GM23338 (cell line): Measurements from ENCODE around the gene PNMA8B. TPM values are rescaled to one million over a fixed set of nuclear protein-coding genes. Genes with fewer than 3 reads are reported as not detected.

Experiments
- ATAC-seq: fragments of 200-7000 bp; cut with Tn5 transposase; 3 replicates; pipeline ENCODE4 v1.9.1; 2020
- DNase-seq: peaks from one replicate; pipeline ENCODE4 v3.0.0-alpha.2; 2015; ENCODE audit warnings: low spot score
- H2AFZ ChIP-seq: fragments of 200-600 bp; sonication (generic); 2 replicates; pipeline ENCODE4 v1.8.0; 2016; ENCODE audit warnings: antibody characterized with exemption, mild to moderate bottlenecking, moderate library complexity
- H3F3A ChIP-seq: fragments of 200-600 bp; sonication (generic); replicated peaks from 2 replicates; pipeline ENCODE4 v1.8.0; 2017; ENCODE audit warnings: antibody characterized with exemption, mixed run types, low read depth
- H3K27ac ChIP-seq: fragments of 200-600 bp; sonication (generic); 2 replicates; pipeline ENCODE4 v1.6.1; 2016; ENCODE audit warnings: low read depth
- H3K27me3 ChIP-seq: fragments of 200-600 bp; sonication (generic); 2 replicates; pipeline ENCODE4 v1.8.0; 2016; ENCODE audit warnings: mild to moderate bottlenecking, mixed run types, moderate library complexity; ENCODE audit not compliant: insufficient read depth
- H3K36me3 ChIP-seq: fragments of 200-600 bp; sonication (generic); 2 replicates; pipeline ENCODE4 v1.8.0; 2016; ENCODE audit warnings: mild to moderate bottlenecking; ENCODE audit not compliant: insufficient read depth
- H3K4me1 ChIP-seq: fragments of 200-600 bp; sonication (generic); 2 replicates; pipeline ENCODE4 v1.8.0; 2016; ENCODE audit warnings: mild to moderate bottlenecking, moderate library complexity; ENCODE audit not compliant: insufficient read depth
- H3K4me2 ChIP-seq: fragments of 200-600 bp; sonication (generic); 2 replicates; pipeline ENCODE4 v1.7.1; 2017; ENCODE audit warnings: mixed run types
- H3K4me3 ChIP-seq: fragments of 200-600 bp; sonication (generic); 2 replicates; pipeline ENCODE4 v1.6.1; 2016; ENCODE audit warnings: mixed run types
- H3K79me2 ChIP-seq: fragments of 200-600 bp; sonication (generic); replicated peaks from 2 replicates; pipeline ENCODE4 v1.8.0; 2017; ENCODE audit warnings: mild to moderate bottlenecking; ENCODE audit not compliant: insufficient read depth
- H3K9me2 ChIP-seq: fragments of 200-600 bp; sonication (generic); 2 replicates; pipeline ENCODE4 v1.8.0; 2017; ENCODE audit not compliant: insufficient read depth
- H4K20me1 ChIP-seq: fragments of 200-600 bp; sonication (generic); replicated peaks from 2 replicates; pipeline ENCODE4 v1.8.0; 2017; ENCODE audit warnings: mild to moderate bottlenecking; ENCODE audit not compliant: insufficient read depth
- H3K27ac Mint-ChIP-seq: 2 replicates; pipeline ENCODE4 v1.8.0; 2020; ENCODE audit warnings: inconsistent platforms, mild to moderate bottlenecking, moderate library complexity, mixed read lengths
- H3K27me3 Mint-ChIP-seq: 3 replicates; pipeline ENCODE4 v1.8.0; 2022; ENCODE audit warnings: low read depth, mild to moderate bottlenecking, moderate library complexity, mixed read lengths, inconsistent platforms; ENCODE audit not compliant: insufficient read depth, poor library complexity
- H3K36me3 Mint-ChIP-seq: 3 replicates; pipeline ENCODE4 v1.8.0; 2021; ENCODE audit warnings: low read depth, mild to moderate bottlenecking, inconsistent platforms, moderate library complexity, mixed read lengths
- H3K4me1 Mint-ChIP-seq: 3 replicates; pipeline ENCODE4 v1.8.0; 2020; ENCODE audit warnings: mild to moderate bottlenecking, inconsistent platforms, mixed read lengths
- H3K4me3 Mint-ChIP-seq: 3 replicates; pipeline ENCODE4 v1.8.0; 2021; ENCODE audit warnings: moderate library complexity, mild to moderate bottlenecking, inconsistent platforms, mixed read lengths
- H3K9me3 Mint-ChIP-seq: 3 replicates; pipeline ENCODE4 v1.8.0; 2020; ENCODE audit warnings: moderate library complexity, mild to moderate bottlenecking, inconsistent platforms, mixed read lengths
- CREB1 ChIP-seq: fragments of 250-450 bp; sonication (Bioruptor Pico); IDR thresholded peaks from 2 replicates; pipeline ENCODE4 v1.5.0; 2020; ENCODE audit warnings: low read depth, mild to moderate bottlenecking, moderate library complexity
- CTCF ChIP-seq, 2 experiments: fragments of 200-600 bp in 1 of 2; sonication (generic) in 1 of 2; conservative IDR thresholded peaks; 2 replicates each; pipeline versions ENCODE4 v1.5.1 to v1.6.1; 2016 to 2017; ENCODE audit warnings: antibody characterized with exemption in 2 of 2, low read depth in 2 of 2, mild to moderate bottlenecking in 2 of 2, moderate library complexity in 1 of 2
- EZH2 ChIP-seq: fragments of 200-600 bp; sonication (generic); IDR thresholded peaks from one replicate; pipeline ENCODE4 v1.8.0; 2017; ENCODE audit warnings: antibody characterized with exemption, mild to moderate bottlenecking, low read depth; ENCODE audit not compliant: unreplicated experiment
- EZH2phosphoT487 ChIP-seq: fragments of 200-600 bp; sonication (generic); IDR thresholded peaks from one replicate; pipeline ENCODE4 v1.8.1; 2018; ENCODE audit warnings: antibody characterized with exemption; ENCODE audit not compliant: unreplicated experiment
- JUNB ChIP-seq: IDR thresholded peaks from one replicate; pipeline ENCODE4 v1.6.1; 2016; ENCODE audit warnings: antibody characterized with exemption; ENCODE audit not compliant: unreplicated experiment
- NANOG ChIP-seq: IDR thresholded peaks from 2 replicates; pipeline ENCODE4 v1.6.1; 2016; ENCODE audit warnings: antibody characterized with exemption, borderline replicate concordance
- POLR2AphosphoS5 ChIP-seq: IDR thresholded peaks from 2 replicates; pipeline ENCODE4 v1.6.1; 2016; ENCODE audit warnings: antibody characterized with exemption, low read depth
- REST ChIP-seq: IDR thresholded peaks from one replicate; pipeline ENCODE4 v1.6.1; 2018; ENCODE audit warnings: antibody characterized with exemption; ENCODE audit not compliant: unreplicated experiment
- STAT1 ChIP-seq: IDR thresholded peaks from one replicate; pipeline ENCODE4 v1.6.1; 2016; ENCODE audit warnings: antibody characterized with exemption; ENCODE audit not compliant: unreplicated experiment
- ZNF114 ChIP-seq: fragments of 250-450 bp; sonication (Bioruptor Pico); IDR thresholded peaks from 2 replicates; pipeline ENCODE4 v1.5.0; 2020; ENCODE audit warnings: mild to moderate bottlenecking, moderate library complexity
- ZNF331 ChIP-seq: fragments of 250-450 bp; sonication (Bioruptor Pico); IDR thresholded peaks from 2 replicates; pipeline ENCODE4 v1.5.0; 2020; ENCODE audit warnings: low read depth, mild to moderate bottlenecking, moderate library complexity
- polyA plus RNA-seq: library from polyadenylated mRNA; unstranded; fragments of >200 nt; fragmentation: Nextera tagmentation; extraction: Ambion mirVana; gene quantifications from 2 replicates; pipeline ENCODE4 v1.2.1, GENCODE V29; 2016
- total RNA-seq: library from RNA; depleted of rRNA; stranded (reverse); fragments of >200 nt; shearing (Covaris generic); gene quantifications from 2 replicates; pipeline ENCODE4 v1.2.3, GENCODE V29; 2014
- TF ChIP-seq, protein P1 (sequence below): fragments of 250-450 bp; sonication (Bioruptor Pico); IDR thresholded peaks from 2 replicates; pipeline ENCODE4 v1.5.0; 2020; ENCODE audit warnings: mild to moderate bottlenecking, moderate library complexity
- TF ChIP-seq, protein P2 (sequence below): IDR thresholded peaks from 2 replicates; pipeline ENCODE4 v1.6.1; 2016; ENCODE audit warnings: antibody characterized with exemption

The PNMA8B gene
- total and polyA plus RNA-seq, 2 experiments from 2014 or later, result 0.44 to 1.7 TPM

- Histone ChIP-seq H3F3A (no peaks in the 10 kb centered on the region), H3K27me3 (no peaks in the 10 kb centered on the region), H3K4me3 (no peak overlapping the region), H2AFZ (no peak overlapping the region), H3K4me2 (no peak overlapping the region), H3K27ac (no peak overlapping the region), H3K79me2 (no peaks in the 10 kb centered on the region), H3K36me3 (no peaks in the 10 kb centered on the region), H3K4me1 (no peaks in the 10 kb centered on the region), H4K20me1 (no peaks in the 10 kb centered on the region; the same call in 1 of the 2 replicates), H3K9me2 (no peaks in the 10 kb centered on the region)
- DNase-seq, result no peak
- Mint-ChIP-seq H3K4me3 (no peak overlapping the region), H3K4me1 (no peaks in the 10 kb centered on the region), H3K9me3 (peaks cover 7% of the 10 kb centered on the region; the same call in 2 of the 3 replicates), H3K36me3 (no peaks in the 10 kb centered on the region), H3K27ac (no peak overlapping the region), H3K27me3 (no peaks in the 10 kb centered on the region)
- no peak for ATAC-seq
- TF ChIP-seq NANOG (no peak), REST (no peak), ZNF331 (no peak), POLR2AphosphoS5 (no peak), ZNF114 (CRISPR knock-in tag) (no peak), EZH2phosphoT487 (no peak), EZH2 (no peak), JUNB (no peak), CTCF (conservative IDR thresholded peaks at IDR 0.05; ENCODE audit: low read depth in 2 of 2) (no peak), CREB1 (CRISPR knock-in tag) (no peak), STAT1 (no peak)
- TF ChIP-seq, protein P1, sequence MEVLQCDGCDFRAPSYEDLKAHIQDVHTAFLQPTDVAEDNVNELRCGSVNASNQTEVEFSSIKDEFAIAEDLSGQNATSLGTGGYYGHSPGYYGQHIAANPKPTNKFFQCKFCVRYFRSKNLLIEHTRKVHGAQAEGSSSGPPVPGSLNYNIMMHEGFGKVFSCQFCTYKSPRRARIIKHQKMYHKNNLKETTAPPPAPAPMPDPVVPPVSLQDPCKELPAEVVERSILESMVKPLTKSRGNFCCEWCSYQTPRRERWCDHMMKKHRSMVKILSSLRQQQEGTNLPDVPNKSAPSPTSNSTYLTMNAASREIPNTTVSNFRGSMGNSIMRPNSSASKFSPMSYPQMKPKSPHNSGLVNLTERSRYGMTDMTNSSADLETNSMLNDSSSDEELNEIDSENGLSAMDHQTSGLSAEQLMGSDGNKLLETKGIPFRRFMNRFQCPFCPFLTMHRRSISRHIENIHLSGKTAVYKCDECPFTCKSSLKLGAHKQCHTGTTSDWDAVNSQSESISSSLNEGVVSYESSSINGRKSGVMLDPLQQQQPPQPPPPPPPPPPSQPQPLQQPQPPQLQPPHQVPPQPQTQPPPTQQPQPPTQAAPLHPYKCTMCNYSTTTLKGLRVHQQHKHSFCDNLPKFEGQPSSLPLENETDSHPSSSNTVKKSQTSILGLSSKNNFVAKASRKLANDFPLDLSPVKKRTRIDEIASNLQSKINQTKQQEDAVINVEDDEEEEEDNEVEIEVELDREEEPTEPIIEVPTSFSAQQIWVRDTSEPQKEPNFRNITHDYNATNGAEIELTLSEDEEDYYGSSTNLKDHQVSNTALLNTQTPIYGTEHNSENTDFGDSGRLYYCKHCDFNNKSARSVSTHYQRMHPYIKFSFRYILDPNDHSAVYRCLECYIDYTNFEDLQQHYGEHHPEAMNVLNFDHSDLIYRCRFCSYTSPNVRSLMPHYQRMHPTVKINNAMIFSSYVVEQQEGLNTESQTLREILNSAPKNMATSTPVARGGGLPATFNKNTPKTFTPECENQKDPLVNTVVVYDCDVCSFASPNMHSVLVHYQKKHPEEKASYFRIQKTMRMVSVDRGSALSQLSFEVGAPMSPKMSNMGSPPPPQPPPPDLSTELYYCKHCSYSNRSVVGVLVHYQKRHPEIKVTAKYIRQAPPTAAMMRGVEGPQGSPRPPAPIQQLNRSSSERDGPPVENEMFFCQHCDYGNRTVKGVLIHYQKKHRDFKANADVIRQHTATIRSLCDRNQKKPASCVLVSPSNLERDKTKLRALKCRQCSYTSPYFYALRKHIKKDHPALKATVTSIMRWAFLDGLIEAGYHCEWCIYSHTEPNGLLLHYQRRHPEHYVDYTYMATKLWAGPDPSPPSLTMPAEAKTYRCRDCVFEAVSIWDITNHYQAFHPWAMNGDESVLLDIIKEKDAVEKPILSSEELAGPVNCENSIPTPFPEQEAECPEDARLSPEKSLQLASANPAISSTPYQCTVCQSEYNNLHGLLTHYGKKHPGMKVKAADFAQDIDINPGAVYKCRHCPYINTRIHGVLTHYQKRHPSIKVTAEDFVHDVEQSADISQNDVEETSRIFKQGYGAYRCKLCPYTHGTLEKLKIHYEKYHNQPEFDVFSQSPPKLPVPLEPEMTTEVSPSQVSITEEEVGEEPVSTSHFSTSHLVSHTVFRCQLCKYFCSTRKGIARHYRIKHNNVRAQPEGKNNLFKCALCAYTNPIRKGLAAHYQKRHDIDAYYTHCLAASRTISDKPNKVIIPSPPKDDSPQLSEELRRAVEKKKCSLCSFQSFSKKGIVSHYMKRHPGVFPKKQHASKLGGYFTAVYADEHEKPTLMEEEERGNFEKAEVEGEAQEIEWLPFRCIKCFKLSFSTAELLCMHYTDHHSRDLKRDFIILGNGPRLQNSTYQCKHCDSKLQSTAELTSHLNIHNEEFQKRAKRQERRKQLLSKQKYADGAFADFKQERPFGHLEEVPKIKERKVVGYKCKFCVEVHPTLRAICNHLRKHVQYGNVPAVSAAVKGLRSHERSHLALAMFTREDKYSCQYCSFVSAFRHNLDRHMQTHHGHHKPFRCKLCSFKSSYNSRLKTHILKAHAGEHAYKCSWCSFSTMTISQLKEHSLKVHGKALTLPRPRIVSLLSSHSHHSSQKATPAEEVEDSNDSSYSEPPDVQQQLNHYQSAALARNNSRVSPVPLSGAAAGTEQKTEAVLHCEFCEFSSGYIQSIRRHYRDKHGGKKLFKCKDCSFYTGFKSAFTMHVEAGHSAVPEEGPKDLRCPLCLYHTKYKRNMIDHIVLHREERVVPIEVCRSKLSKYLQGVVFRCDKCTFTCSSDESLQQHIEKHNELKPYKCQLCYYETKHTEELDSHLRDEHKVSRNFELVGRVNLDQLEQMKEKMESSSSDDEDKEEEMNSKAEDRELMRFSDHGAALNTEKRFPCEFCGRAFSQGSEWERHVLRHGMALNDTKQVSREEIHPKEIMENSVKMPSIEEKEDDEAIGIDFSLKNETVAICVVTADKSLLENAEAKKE (CRISPR knock-in tag), result no peak
- TF ChIP-seq, protein P2, sequence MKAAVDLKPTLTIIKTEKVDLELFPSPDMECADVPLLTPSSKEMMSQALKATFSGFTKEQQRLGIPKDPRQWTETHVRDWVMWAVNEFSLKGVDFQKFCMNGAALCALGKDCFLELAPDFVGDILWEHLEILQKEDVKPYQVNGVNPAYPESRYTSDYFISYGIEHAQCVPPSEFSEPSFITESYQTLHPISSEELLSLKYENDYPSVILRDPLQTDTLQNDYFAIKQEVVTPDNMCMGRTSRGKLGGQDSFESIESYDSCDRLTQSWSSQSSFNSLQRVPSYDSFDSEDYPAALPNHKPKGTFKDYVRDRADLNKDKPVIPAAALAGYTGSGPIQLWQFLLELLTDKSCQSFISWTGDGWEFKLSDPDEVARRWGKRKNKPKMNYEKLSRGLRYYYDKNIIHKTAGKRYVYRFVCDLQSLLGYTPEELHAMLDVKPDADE, result no peak
Observed at GRCh38 chr19:46449228-46449627, 46.4 kb downstream of the PNMA8B start.
